Measurements from ENCODE around the gene PLEKHM1. TPM values are rescaled to one million over a fixed set of nuclear protein-coding genes. Genes with fewer than 3 reads are reported as not detected.
A peak's percentile ranks its signal among the peaks of the same experiment; 100 is the strongest.
"Not testable (repeated sequence)": the region's sequence is repeated elsewhere in the genome, so short reads cannot be mapped to it uniquely, and the experiment has no call there.

PLEKHM1 gene
- total RNA-seq, 4 donors from 2014 or later, result 43.6 to 111 (median 47.6) TPM

- H3K4me3 ChIP-seq; H3K27ac ChIP-seq; H3K27me3 ChIP-seq; in situ Hi-C loops (cut with MboI; ENCODE audit: low pct_ligation_motif_present in 1 of 4, low pct_unique_long_range_greater_than_20kb in 1 of 4, low sequenced_read_pairs in 3 of 4); DNase-seq; intact Hi-C loops (cut with DNase I; ENCODE audit: low total_unique reads); H3K4me1 ChIP-seq; H3K9me3 ChIP-seq; H3K36me3 ChIP-seq: not testable (repeated sequence)
- 100% methylated on average over 3 of the region's 3 CpGs; no CpG with 5 or more reads in 1 of the 2 donors for WGBS, 2 donors (ENCODE audit: low coverage in 1 of 2)
Measured at GRCh38 chr17:45496507-45496906, 6.0 kb upstream of the PLEKHM1 start.

GRCh38 chr17:45494556-45494955 is 4.0 kb upstream of the PLEKHM1 start:
- H3K27ac ChIP-seq; H3K36me3 ChIP-seq; H3K9me3 ChIP-seq; DNase-seq; in situ Hi-C loops (cut with MboI; ENCODE audit: low pct_ligation_motif_present in 1 of 4, low pct_unique_long_range_greater_than_20kb in 1 of 4, low sequenced_read_pairs in 3 of 4); H3K4me3 ChIP-seq; intact Hi-C loops (cut with DNase I; ENCODE audit: low total_unique reads); H3K27me3 ChIP-seq; H3K4me1 ChIP-seq: not testable (repeated sequence)
- WGBS, 2 donors (ENCODE audit: low coverage in 1 of 2), result 69% methylated on average over 5 of the region's 5 CpGs; no CpG with 5 or more reads in 1 of the 2 donors

GRCh38 chr17:45492156-45492555 is 1.6 kb upstream of the PLEKHM1 start:
- H3K4me3 ChIP-seq; H3K36me3 ChIP-seq; H3K27ac ChIP-seq; H3K27me3 ChIP-seq; DNase-seq; H3K9me3 ChIP-seq; intact Hi-C loops (cut with DNase I; ENCODE audit: low total_unique reads); in situ Hi-C loops (cut with MboI; ENCODE audit: low pct_ligation_motif_present in 1 of 4, low pct_unique_long_range_greater_than_20kb in 1 of 4, low sequenced_read_pairs in 3 of 4): not testable (repeated sequence)
- H3K4me1 ChIP-seq, result peaks cover 6 to 34% (median 14%) of the 10 kb centered on the region in 4 donors
- 100% methylated on average over 4 of the region's 4 CpGs; no CpG with 5 or more reads in 1 of the 2 donors for whole genome bisulfite sequencing, 2 donors (ENCODE audit: low coverage in 1 of 2)

GRCh38 chr17:45490198-45490597 is 323 bp downstream of the PLEKHM1 start:
- Histone ChIP-seq H3K4me3 (peak overlapping the region; percentile 48 to 73 (median 66)), H3K4me1 (peaks cover 6 to 34% (median 14%) of the 10 kb centered on the region in 4 donors), H3K27ac (peak overlapping the region; percentile 88 to 95 (median 90))
- intact Hi-C loops (cut with DNase I; ENCODE audit: low total_unique reads); H3K9me3 ChIP-seq; in situ Hi-C loops (cut with MboI; ENCODE audit: low pct_ligation_motif_present in 1 of 4, low pct_unique_long_range_greater_than_20kb in 1 of 4, low sequenced_read_pairs in 3 of 4); H3K36me3 ChIP-seq; H3K27me3 ChIP-seq: not testable (repeated sequence)
- DNase-seq, result peak; percentile 52
- WGBS, 2 donors (ENCODE audit: low coverage in 1 of 2), result 0 to 2% methylated on average over 10 to 26 of the region's 30 CpGs

GRCh38 chr17:45487704-45488103 is 2.8 kb downstream of the PLEKHM1 start:
- H3K9me3 ChIP-seq; H3K27me3 ChIP-seq; H3K36me3 ChIP-seq; H3K4me3 ChIP-seq; intact Hi-C loops (cut with DNase I; ENCODE audit: low total_unique reads); in situ Hi-C loops (cut with MboI; ENCODE audit: low pct_ligation_motif_present in 1 of 4, low pct_unique_long_range_greater_than_20kb in 1 of 4, low sequenced_read_pairs in 3 of 4): not testable (repeated sequence)
- Histone ChIP-seq H3K4me1 (peaks cover 6 to 53% (median 25%) of the 10 kb centered on the region in 4 donors), H3K27ac (peak overlapping the region; percentile 65 to 88 (median 74))
- TF ChIP-seq POLR2AphosphoS5 (IDR thresholded peaks at IDR 0.05) (peak; percentile 26 to 79 (median 39)), POLR2A (IDR thresholded peaks at IDR 0.05) (peak; percentile 14)
- peak; percentile 82 for DNase-seq
- 30% methylated on average over 2 of the region's 2 CpGs; no CpG with 5 or more reads in 1 of the 2 donors for WGBS, 2 donors (ENCODE audit: low coverage in 1 of 2)

GRCh38 chr17:45483591-45484216 is 6.8 kb downstream of the PLEKHM1 start:
- H3K4me3 ChIP-seq; in situ Hi-C loops (cut with MboI; ENCODE audit: low pct_ligation_motif_present in 1 of 4, low pct_unique_long_range_greater_than_20kb in 1 of 4, low sequenced_read_pairs in 3 of 4); DNase-seq; H3K9me3 ChIP-seq; H3K36me3 ChIP-seq; intact Hi-C loops (cut with DNase I; ENCODE audit: low total_unique reads); H3K27me3 ChIP-seq: not testable (repeated sequence)
- 78% methylated on average over 3 of the region's 5 CpGs; no CpG with 5 or more reads in 1 of the 2 donors for WGBS, 2 donors (ENCODE audit: low coverage in 1 of 2)
- peak overlapping the region; percentile 55 to 67 (median 64) for H3K27ac ChIP-seq
- H3K4me1 ChIP-seq, result peaks cover 3 to 38% (median 24%) of the 10 kb centered on the region in 4 donors

- H3K9me3 ChIP-seq; in situ Hi-C loops (cut with MboI; ENCODE audit: low pct_ligation_motif_present in 1 of 4, low pct_unique_long_range_greater_than_20kb in 1 of 4, low sequenced_read_pairs in 3 of 4); intact Hi-C loops (cut with DNase I; ENCODE audit: low total_unique reads); H3K36me3 ChIP-seq; H3K27me3 ChIP-seq; H3K4me3 ChIP-seq; DNase-seq: not testable (repeated sequence)
- 72% methylated on average over 2 of the region's 3 CpGs; no CpG with 5 or more reads in 1 of the 2 donors for WGBS, 2 donors (ENCODE audit: low coverage in 1 of 2)
- Histone ChIP-seq H3K4me1 (peaks cover 3 to 33% (median 23%) of the 10 kb centered on the region in 4 donors), H3K27ac (peak overlapping the region; percentile 25 to 67 (median 64))
Measured at GRCh38 chr17:45483177-45483576, 7.3 kb downstream of the PLEKHM1 start.

- no CpG with 5 or more reads among the region's 4 CpGs for WGBS, 2 donors (ENCODE audit: low coverage in 1 of 2)
- in situ Hi-C loops (cut with MboI; ENCODE audit: low pct_ligation_motif_present in 1 of 4, low pct_unique_long_range_greater_than_20kb in 1 of 4, low sequenced_read_pairs in 3 of 4); intact Hi-C loops (cut with DNase I; ENCODE audit: low total_unique reads); H3K9me3 ChIP-seq; H3K4me3 ChIP-seq; DNase-seq; H3K36me3 ChIP-seq; H3K27me3 ChIP-seq: not testable (repeated sequence)
- Histone ChIP-seq H3K4me1 (peaks cover 0 to 24% (median 17%) of the 10 kb centered on the region in 4 donors), H3K27ac (peak overlapping the region; percentile 25 to 67 (median 48))
Measured at GRCh38 chr17:45482317-45482716, 8.2 kb downstream of the PLEKHM1 start.

- H3K4me3 ChIP-seq; DNase-seq; in situ Hi-C loops (cut with MboI; ENCODE audit: low pct_ligation_motif_present in 1 of 4, low pct_unique_long_range_greater_than_20kb in 1 of 4, low sequenced_read_pairs in 3 of 4); H3K27me3 ChIP-seq; intact Hi-C loops (cut with DNase I; ENCODE audit: low total_unique reads); H3K4me1 ChIP-seq; H3K9me3 ChIP-seq; H3K27ac ChIP-seq: not testable (repeated sequence)
- peaks cover 0 to 11% (median 3%) of the 10 kb centered on the region in 4 donors for H3K36me3 ChIP-seq
- WGBS, 2 donors (ENCODE audit: low coverage in 1 of 2), result 93 to 95% methylated on average over 3 to 14 of the region's 14 CpGs
Measured at GRCh38 chr17:45475436-45475835, 15.1 kb downstream of the PLEKHM1 start.

- intact Hi-C loops (cut with DNase I; ENCODE audit: low total_unique reads); H3K27me3 ChIP-seq; H3K4me1 ChIP-seq; H3K4me3 ChIP-seq; H3K9me3 ChIP-seq; H3K27ac ChIP-seq; in situ Hi-C loops (cut with MboI; ENCODE audit: low pct_ligation_motif_present in 1 of 4, low pct_unique_long_range_greater_than_20kb in 1 of 4, low sequenced_read_pairs in 3 of 4); DNase-seq: not testable (repeated sequence)
- H3K36me3 ChIP-seq, result peaks cover 0 to 11% (median 3%) of the 10 kb centered on the region in 4 donors
- WGBS, 2 donors (ENCODE audit: low coverage in 1 of 2), result 72% methylated on average over 3 of the region's 3 CpGs; no CpG with 5 or more reads in 1 of the 2 donors
Measured at GRCh38 chr17:45472249-45472648, 18.3 kb downstream of the PLEKHM1 start.
